ENCODE results near the gene STX1B.
A peak's percentile ranks its signal among the peaks of the same experiment; 100 is the strongest.

Gene STX1B

DNA sequence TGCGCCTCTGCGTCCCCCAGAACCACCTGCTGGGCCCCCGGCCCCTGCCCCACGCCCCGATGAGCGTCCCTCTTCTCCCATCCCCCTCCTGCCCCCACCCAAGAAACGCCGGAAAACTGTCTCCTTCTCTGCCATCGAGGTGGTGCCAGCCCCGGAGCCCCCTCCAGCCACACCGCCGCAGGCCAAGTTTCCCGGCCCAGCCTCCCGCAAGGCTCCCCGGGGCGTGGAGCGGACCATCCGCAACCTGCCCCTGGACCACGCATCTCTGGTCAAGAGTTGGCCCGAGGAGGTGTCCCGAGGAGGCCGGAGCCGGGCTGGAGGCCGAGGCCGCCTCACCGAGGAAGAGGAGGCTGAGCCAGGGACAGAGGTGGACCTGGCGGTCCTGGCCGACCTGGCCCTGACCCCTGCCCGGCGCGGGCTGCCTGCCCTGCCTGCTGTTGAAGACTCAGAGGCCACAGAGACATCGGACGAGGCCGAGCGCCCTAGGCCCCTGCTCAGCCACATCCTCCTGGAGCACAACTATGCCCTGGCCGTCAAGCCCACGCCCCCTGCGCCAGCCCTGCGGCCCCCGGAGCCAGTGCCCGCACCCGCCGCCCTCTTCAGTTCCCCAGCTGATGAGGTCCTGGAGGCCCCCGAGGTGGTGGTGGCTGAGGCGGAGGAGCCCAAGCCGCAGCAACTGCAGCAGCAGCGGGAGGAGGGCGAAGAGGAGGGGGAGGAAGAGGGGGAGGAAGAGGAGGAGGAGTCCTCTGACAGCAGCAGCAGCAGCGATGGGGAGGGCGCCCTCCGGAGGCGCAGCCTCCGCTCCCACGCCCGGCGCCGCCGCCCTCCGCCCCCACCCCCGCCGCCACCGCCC, 31.0 kb downstream of the STX1B start:
- DNase-seq (ENCODE audit: low read depth): no peak

- no peak for DNase-seq (ENCODE audit: low read depth)
These were observed 32.9 kb downstream of the STX1B start for GRCh38 chr16:30977502-30977901.

GRCh38 chr16:30976486-30976885, 34.0 kb downstream of the STX1B start:
- no peak for DNase-seq (ENCODE audit: low read depth)

DNA sequence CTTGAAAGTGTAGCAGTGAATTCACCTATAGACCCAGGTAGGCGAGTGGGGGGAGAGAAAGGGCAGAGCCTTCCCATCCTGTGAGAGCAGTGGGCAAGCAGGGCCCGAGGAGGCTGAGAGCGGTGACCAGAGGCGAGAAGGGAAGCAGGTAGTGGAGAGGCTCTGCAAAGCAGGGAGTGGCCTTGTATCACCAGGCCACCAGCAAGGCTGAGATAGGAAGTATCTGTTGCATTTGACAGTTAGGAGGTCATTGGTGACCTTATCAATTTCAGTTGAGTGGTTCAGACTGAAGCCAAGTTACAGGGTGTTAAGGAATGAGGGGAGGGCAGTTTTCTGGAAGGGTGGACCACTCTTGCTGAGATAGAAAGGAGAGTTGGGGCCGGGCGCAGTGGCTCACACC, 36.1 kb downstream of the STX1B start:
- DNase-seq (ENCODE audit: low read depth): no peak

DNA sequence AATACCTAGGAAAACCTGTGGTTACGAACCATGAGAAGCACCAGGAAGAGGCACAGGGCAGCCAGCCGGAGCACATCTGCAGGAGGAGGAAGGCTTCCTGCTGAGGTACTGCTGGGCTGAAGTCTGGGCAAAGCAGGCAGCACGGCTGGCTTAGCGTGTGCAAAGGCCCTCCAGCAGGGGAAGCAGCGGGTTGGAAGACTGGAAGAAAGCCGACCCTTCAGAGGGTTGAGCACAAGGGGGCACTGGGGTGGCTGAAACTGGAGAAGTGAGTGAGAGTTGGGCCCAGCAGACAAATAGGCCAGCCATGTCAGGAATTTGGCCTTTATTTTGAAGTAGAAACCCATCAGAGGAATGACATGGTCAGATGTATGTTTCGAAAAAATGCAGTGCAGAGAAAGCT, 37.6 kb downstream of the STX1B start:
- no peak for DNase-seq (ENCODE audit: low read depth)

DNA sequence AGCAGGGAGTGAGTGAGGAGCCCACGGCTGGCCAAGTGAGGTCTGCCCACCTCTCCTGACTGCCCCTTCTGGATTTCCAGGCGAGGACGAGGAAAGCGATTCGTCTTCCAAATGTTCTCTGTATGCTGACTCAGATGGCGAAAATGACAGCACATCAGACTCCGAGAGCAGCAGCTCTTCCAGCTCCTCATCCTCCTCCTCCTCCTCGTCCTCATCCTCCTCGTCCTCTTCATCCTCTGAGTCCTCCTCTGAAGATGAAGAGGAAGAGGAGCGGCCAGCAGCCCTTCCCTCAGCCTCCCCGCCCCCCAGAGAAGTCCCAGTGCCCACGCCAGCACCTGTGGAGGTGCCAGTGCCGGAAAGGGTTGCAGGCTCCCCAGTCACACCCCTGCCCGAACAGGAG, 39.1 kb downstream of the STX1B start:
- DNase-seq (ENCODE audit: low read depth): no peak

DNA sequence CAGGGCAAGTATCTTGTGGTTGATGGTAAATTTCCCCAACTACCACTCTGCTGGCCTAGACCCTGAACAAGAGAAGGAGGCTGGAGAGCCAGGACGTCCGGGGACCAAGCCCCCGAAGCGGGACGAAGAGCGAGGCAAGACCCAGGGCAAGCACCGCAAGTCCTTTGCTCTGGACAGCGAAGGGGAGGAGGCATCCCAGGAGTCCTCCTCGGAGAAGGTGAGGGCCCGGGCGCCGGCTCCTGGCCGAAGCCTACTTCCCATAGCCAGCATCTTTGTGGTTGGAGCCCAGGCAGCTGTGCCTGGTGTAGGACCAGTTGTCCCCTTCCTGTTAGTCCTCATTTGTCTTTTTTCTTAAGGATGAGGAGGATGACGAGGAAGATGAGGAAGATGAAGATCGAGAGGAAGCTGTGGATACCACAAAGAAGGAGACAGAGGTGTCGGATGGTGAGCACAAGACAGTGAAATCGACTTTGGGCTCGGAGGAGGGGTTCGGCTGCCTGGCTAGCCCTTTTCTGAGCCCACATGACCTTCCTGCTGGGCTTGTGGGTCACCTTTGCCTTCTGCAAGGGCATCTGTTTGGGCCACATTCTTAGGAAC, 41.1 kb downstream of the STX1B start:
- DNase-seq (ENCODE audit: low read depth): no peak

DNA sequence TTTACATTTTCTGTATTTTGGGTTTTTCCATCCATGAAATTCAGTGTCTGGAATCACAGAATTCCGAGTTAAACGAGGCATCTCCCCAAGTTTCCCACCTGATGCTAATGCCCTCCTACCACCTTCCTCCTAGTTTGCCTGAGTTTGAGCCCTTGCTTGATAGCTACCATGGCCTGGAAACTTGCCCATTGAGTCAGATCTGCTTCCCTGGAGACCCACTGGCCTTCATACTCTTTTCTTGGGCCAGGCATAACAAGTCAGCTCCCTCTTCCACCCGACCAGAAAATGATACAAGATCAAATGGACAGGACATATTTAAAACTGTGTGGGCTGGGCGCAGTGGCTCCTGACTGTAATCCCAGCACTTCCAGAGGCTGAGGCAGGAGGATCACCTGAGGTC, 42.6 kb downstream of the STX1B start:
- no peak for DNase-seq (ENCODE audit: low read depth)

DNA sequence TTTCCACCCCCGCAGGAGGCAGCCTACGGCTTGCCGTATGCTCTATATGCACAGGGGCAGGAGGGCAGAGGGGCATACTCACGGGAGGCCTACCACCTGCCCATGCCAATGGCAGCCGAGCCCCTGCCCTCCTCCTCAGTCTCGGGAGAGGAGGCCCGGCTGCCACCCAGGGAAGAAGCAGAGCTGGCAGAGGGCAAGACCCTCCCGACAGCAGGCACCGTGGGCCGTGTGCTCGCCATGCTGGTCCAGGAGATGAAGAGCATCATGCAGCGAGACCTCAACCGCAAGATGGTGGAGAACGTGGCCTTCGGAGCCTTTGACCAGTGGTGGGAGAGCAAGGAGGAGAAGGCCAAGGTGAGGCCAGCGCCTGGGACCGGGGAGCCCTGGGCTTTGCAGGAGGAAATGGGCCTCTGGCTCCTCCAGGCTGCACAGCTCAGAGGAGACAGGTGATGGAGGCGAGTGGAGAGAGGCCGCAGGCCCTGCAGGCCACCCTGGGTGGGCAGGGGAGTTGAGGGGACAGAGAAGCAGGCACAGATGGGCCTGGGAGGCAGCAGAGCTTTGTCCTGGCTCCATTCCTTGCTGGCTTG, 44.3 kb downstream of the STX1B start:
- no peak for DNase-seq (ENCODE audit: low read depth)

GRCh38 chr16:30965436-30965835, 45.0 kb downstream of the STX1B start:
- DNase-seq (ENCODE audit: low read depth): no peak

DNA sequence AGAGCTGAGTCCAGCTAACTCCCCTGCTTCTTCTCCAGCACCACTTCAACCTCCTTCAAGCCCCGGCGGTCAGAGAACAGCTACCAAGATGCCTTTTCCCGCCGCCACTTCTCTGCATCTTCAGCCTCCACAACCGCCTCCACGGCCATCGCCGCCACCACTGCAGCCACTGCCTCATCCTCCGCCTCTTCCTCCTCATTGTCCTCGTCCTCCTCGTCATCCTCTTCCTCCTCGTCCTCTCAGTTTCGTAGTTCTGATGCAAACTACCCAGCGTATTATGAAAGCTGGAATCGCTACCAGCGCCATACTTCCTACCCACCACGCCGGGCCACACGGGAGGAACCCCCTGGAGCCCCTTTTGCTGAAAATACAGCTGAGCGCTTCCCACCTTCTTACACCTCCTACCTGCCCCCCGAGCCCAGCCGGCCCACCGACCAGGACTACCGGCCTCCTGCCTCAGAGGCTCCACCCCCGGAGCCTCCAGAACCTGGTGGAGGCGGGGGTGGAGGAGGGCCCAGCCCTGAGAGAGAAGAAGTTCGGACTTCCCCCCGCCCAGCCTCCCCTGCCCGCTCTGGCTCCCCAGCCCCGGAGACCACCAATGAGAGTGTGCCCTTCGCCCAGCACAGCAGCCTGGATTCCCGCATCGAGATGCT, 45.7 kb downstream of the STX1B start:
- DNase-seq (ENCODE audit: low read depth): no peak

GRCh38 chr16:30963925-30964511, 46.4 kb downstream of the STX1B start:
- no peak for DNase-seq (ENCODE audit: low read depth)

- DNase-seq (ENCODE audit: low read depth): no peak
These were observed 49.1 kb downstream of the STX1B start for GRCh38 chr16:30961384-30961783.

DNA sequence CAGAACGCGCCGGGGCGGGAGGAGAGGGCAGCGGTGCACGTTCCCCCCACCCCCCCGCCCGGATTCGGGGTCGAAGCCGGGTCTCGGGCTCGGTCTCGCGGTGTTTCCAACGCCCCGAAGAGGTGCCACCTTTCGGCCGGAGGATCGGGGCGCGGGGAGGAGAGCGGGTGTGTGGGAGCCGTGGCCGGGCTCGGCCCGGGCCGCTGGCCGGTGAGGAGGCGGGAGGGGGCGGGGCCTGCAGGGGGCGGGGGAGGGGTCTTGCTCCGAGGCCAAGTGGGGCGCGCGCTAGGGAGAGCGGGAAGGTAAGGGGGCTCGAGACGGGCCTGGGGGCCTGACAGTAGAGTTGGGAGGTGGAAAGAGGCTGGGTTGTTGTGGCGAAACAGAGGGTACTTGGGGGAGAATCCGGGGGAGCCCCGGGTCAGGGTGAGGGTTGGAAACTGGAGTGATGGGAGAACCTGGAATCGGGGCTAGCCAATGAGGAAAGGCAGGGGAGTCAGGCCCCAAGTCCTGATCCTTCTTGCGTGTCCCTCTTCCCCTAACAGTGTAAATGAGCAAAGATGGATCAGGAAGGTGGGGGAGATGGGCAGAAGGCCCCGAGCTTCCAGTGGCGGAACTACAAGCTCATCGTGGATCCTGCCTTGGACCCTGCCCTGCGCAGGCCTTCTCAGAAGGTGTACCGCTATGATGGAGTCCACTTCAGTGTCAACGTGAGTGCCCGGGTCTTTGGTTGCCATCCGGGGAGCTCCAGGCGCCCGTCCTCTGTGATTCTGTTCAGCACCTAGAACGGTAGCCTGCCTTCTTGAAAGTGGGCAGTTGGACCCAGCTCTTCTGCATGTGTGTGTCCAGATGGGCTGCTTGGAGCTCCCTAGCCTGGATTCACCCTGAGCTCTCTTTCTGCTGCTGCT, 52.0 kb downstream of the STX1B start:
- DNase-seq (ENCODE audit: low read depth): no peak

DNA sequence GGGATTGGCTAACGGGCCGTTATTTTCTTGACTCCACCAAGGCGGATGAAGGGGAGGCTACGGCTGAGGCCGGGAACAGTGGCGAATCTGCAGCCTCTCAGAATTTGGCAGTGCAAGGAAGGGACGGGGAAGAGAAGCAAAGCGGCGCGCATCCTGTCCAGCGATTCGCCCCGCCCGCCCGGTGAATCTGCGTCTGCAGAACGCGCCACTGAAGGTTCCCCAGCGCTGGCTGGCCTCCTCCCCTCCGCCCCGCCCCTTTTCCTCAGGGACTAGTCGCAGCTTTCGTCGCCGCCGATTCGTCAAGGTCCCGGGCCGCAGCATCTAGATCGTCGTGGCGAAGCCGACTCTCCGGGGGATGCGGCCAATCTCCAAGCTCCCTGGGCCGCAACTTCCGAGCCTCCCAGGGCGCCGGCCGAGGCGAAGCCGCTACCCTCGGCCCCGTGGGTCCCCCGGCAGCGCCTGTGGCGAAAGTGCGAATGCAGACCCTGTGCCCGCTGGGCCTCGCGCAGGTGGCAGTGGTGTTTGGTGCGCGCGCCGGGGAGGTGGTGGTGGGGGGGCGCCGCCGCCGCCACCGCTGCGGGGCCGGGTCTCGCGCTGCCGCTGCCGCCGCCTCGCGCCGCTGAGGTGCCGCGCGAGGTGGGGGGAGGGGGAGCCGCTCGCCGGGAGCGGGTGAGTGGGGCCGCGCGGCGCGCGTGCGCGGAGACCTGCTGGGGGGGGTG, 52.8 kb downstream of the STX1B start, which contains the start of gene SETD1A:
Gene SETD1A, plus strand, starts transcription at position 299 of the 719 bp plus-strand sequence. CDS start 978 bp downstream, outside the sequence.
- DNase-seq (ENCODE audit: low read depth): peak; percentile 90

DNA sequence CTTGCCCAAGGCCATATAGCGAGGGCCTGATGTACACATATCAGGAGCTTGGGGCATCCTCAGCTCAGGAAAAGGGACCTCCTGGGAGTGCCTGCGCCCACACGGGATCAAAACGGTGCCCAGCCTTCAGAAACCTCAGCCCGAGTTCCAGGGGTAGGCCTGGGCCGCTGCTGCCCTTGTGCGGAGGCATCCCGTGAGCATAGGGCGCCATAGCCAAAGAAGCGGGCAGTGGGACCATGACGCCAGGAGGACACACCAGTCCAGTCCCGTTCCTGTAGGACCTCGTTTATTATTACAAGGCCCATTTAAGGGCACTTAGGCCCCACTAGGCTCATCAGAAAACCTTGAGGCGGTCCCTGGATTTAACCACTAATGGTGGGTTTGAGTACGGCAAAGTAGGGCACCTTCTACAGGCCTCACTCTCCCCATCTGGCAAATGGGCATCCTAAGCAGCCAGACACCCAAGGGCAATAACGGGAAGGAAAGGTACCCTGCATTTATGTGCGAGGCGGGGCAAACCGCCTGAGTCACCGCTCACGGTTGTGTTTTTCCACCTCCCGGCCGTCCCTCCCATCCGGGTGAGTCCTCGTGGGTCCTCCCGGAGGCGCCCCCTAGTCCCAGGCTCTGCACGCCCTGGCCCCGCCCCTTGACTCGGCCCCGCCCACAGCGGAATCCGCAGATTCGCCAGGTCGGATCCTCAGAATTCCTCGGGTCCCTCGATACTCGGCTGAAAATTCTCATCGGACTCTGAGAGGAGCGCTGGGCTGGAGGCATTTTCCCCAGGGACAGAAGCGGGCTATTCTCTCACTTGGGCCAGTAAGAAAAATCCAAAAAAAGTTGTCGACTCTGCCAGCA, 53.6 kb downstream of the STX1B start:
- DNase-seq (ENCODE audit: low read depth): peak; percentile 79

DNA sequence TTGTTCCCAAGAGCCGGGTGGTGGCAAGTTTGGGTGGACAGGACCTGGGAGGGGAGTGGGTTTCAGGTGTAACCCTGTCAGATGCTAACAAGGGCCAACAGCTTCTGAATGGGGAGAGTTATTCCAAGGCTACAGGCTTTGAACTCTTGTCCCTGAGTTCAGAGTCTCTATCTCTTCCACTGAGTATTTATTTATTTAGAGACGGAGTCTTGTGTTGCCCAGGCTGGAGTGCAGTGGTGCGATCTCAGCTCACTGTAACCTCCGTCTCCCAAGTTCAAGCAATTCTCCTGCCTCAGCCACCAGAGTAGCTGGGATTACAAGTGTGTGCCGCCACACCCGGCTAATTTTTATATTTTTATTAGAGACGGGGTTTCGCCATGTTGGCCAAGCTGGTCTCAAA, 55.4 kb downstream of the STX1B start:
- no peak for DNase-seq (ENCODE audit: low read depth)

DNA sequence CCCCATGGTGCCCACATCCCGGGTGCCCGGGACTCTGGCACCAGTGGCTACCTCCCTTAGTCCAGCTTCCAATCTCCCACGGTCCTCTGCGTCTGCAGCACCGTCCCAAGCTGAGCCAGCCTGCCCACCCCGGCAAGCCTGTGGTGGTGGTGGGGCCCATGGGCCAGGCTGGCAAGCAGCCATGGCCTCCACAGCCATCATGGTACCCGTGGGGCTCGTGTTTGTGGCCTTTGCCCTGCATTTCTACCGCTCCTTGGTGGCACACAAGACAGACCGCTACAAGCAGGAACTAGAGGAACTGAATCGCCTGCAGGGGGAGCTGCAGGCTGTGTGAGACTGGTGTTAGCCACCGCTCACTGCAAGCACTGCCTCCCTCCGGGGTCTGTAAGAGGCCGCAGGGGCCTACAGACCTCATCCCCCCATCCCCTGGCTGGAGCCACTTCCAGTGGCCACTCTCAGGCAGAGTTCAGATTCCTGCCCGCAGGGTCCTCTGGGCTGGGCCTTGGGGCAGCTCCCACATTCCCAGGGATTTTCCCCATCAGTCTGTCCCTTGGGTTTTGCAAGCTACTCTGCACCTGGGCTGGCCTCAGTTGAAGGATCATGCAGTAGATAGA, 56.8 kb downstream of the STX1B start:
- peak; percentile 32 for DNase-seq (ENCODE audit: low read depth)

- no peak for DNase-seq (ENCODE audit: low read depth)
These were observed 57.3 kb downstream of the STX1B start for GRCh38 chr16:30953111-30953510.

Measured in stimulated activated CD8-positive, alpha-beta memory T cell treated with anti-CD3 and anti-CD28 coated beads, Interleukin-12 subunit alpha, Interleukin-12 subunit beta, amount 100 ng/mL, for 4 hours (primary cell).